Measurements from ENCODE around the gene GPR78. TPM values are rescaled to one million over a fixed set of nuclear protein-coding genes. Genes with fewer than 3 reads are reported as not detected.

The GPR78 gene
- total RNA-seq, 1 experiment from 2014 or later = not detected

GRCh38 chr4:8570201-8570600, 10.0 kb upstream of the GPR78 start:
- no TSS peak for BruUV-seq (replicated peaks)
- no peaks in the 10 kb centered on the region for H3K4me1 ChIP-seq (ENCODE audit: control insufficient read depth, insufficient read depth, low read length)
- in situ Hi-C loops (cut with HindIII; ENCODE audit: low pct_unique_long_range_greater_than_20kb, low sequenced_read_pairs) (no loop called here), intact Hi-C loops (cut with micrococcal nuclease; ENCODE audit: unreplicated experiment) (no loop called here)
- ATAC-seq = no peak
- H3K36me3 ChIP-seq (ENCODE audit: control insufficient read depth, insufficient read depth, low read length) = no peaks in the 10 kb centered on the region
- DNase-seq (ENCODE audit: low read depth, low spot score) = no peak
- no peaks in the 10 kb centered on the region for H3K27me3 ChIP-seq (ENCODE audit: control insufficient read depth, insufficient read depth, low read length)
- H3K9me3 ChIP-seq (ENCODE audit: control insufficient read depth, insufficient read depth, low read depth, low read length) = no peaks in the 10 kb centered on the region
- CTCF ChIA-PET = no interaction called here
- no peak overlapping the region for H3K27ac ChIP-seq (ENCODE audit: low read length)
- no peak overlapping the region for H3K4me3 ChIP-seq (ENCODE audit: low read depth in 2 of 2, low read length in 2 of 2)
- POLR2A ChIA-PET = no interaction called here
- TF ChIP-seq POLR2AphosphoS5 (IDR thresholded peaks at IDR 0.05; ENCODE audit: low read depth, low read length) (no peak), SIN3A (IDR thresholded peaks at IDR 0.05; ENCODE audit: borderline replicate concordance, insufficient read depth, low read depth, low read length) (no peak), REST (IDR thresholded peaks at IDR 0.05; ENCODE audit: insufficient read depth in 1 of 2, low read depth in 2 of 2, low read length in 1 of 2) (no peak), TCF7L2 (IDR thresholded peaks at IDR 0.05; ENCODE audit: low read depth, low read length) (no peak)
- TF ChIP-seq, protein P1, sequence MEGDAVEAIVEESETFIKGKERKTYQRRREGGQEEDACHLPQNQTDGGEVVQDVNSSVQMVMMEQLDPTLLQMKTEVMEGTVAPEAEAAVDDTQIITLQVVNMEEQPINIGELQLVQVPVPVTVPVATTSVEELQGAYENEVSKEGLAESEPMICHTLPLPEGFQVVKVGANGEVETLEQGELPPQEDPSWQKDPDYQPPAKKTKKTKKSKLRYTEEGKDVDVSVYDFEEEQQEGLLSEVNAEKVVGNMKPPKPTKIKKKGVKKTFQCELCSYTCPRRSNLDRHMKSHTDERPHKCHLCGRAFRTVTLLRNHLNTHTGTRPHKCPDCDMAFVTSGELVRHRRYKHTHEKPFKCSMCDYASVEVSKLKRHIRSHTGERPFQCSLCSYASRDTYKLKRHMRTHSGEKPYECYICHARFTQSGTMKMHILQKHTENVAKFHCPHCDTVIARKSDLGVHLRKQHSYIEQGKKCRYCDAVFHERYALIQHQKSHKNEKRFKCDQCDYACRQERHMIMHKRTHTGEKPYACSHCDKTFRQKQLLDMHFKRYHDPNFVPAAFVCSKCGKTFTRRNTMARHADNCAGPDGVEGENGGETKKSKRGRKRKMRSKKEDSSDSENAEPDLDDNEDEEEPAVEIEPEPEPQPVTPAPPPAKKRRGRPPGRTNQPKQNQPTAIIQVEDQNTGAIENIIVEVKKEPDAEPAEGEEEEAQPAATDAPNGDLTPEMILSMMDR (IDR thresholded peaks at IDR 0.05) = no peak

- no peaks in the 10 kb centered on the region for H3K9me3 ChIP-seq (ENCODE audit: control insufficient read depth, insufficient read depth, low read depth, low read length)
- DNase-seq (ENCODE audit: low read depth, low spot score) (no peak), ATAC-seq (no peak)
- CTCF ChIA-PET = no interaction called here
- in situ Hi-C loops (cut with HindIII; ENCODE audit: low pct_unique_long_range_greater_than_20kb, low sequenced_read_pairs) = no loop called here
- POLR2A ChIA-PET = no interaction called here
- H3K4me1 ChIP-seq (ENCODE audit: control insufficient read depth, insufficient read depth, low read length) = no peaks in the 10 kb centered on the region
- TF ChIP-seq, protein P1 (IDR thresholded peaks at IDR 0.05) = no peak
- TF ChIP-seq REST (IDR thresholded peaks at IDR 0.05; ENCODE audit: insufficient read depth in 1 of 2, low read depth in 2 of 2, low read length in 1 of 2) (no peak), TCF7L2 (IDR thresholded peaks at IDR 0.05; ENCODE audit: low read depth, low read length) (no peak), SIN3A (IDR thresholded peaks at IDR 0.05; ENCODE audit: borderline replicate concordance, insufficient read depth, low read depth, low read length) (no peak), POLR2AphosphoS5 (IDR thresholded peaks at IDR 0.05; ENCODE audit: low read depth, low read length) (no peak)
- no peaks in the 10 kb centered on the region for H3K36me3 ChIP-seq (ENCODE audit: control insufficient read depth, insufficient read depth, low read length)
- no peak overlapping the region for H3K4me3 ChIP-seq (ENCODE audit: low read depth in 2 of 2, low read length in 2 of 2)
- no peaks in the 10 kb centered on the region; the same call in 1 of the 2 replicates for H3K27me3 ChIP-seq (ENCODE audit: control insufficient read depth, insufficient read depth, low read length)
- BruUV-seq (replicated peaks) = no TSS peak
- no peak overlapping the region for H3K27ac ChIP-seq (ENCODE audit: low read length)
- intact Hi-C loops (cut with micrococcal nuclease; ENCODE audit: unreplicated experiment) = no loop called here
Measured at GRCh38 chr4:8571702-8572685, 8.2 kb upstream of the GPR78 start.
